HG03159 (cell line): ENCODE data around the gene C2CD3.

Source experiments
- ATAC-seq: cut with Tn5 transposase; IDR thresholded peaks from one replicate; pipeline ENCODE4 v1.9.1; 2021; ENCODE audit warnings: mild to moderate bottlenecking, moderate library complexity; ENCODE audit not compliant: unreplicated experiment

Gene C2CD3

GRCh38 chr11:74021998-74022397, 148.8 kb downstream of the C2CD3 start:
- ATAC-seq: no peak

GRCh38 chr11:74020539-74020938, 150.3 kb downstream of the C2CD3 start:
- peak; percentile 61 for ATAC-seq

GRCh38 chr11:74019860-74020259, 150.9 kb downstream of the C2CD3 start:
- no peak for ATAC-seq

GRCh38 chr11:74019104-74019738, 151.6 kb downstream of the C2CD3 start:
- no peak for ATAC-seq

- no peak for ATAC-seq
These were observed 152.3 kb downstream of the C2CD3 start for GRCh38 chr11:74018331-74019005.

GRCh38 chr11:74017631-74018030, 153.2 kb downstream of the C2CD3 start:
- no peak for ATAC-seq

- ATAC-seq: no peak
These were observed 154.7 kb downstream of the C2CD3 start for GRCh38 chr11:74015919-74016684.

- ATAC-seq: no peak
These were observed 155.9 kb downstream of the C2CD3 start for GRCh38 chr11:74014880-74015279.

GRCh38 chr11:74013141-74013540, 157.7 kb downstream of the C2CD3 start:
- ATAC-seq: no peak

GRCh38 chr11:74012074-74012809, 158.6 kb downstream of the C2CD3 start:
- no peak for ATAC-seq

GRCh38 chr11:74011360-74012073, 159.3 kb downstream of the C2CD3 start:
- ATAC-seq: peak; percentile 78

GRCh38 chr11:74010306-74011300, 160.2 kb downstream of the C2CD3 start:
- ATAC-seq: no peak

GRCh38 chr11:74009675-74010305, 161.0 kb downstream of the C2CD3 start:
- ATAC-seq: no peak

- ATAC-seq: no peak
These were observed 161.6 kb downstream of the C2CD3 start for GRCh38 chr11:74009230-74009547.

GRCh38 chr11:74008373-74009229, 162.2 kb downstream of the C2CD3 start, which contains the start of gene UCP3:
UCP3 (minus strand) TSS chr11:74009085; CDS start chr11:74007042, 2,043 bp downstream.
- no peak for ATAC-seq

- no peak for ATAC-seq
These were observed 163.0 kb downstream of the C2CD3 start for GRCh38 chr11:74007691-74008372.

- no peak for ATAC-seq
These were observed 164.0 kb downstream of the C2CD3 start for GRCh38 chr11:74006743-74007304.
